DMS79 treated with DMSO at 0.1 percent for 48 hours (cell line): Measurements from ENCODE around the gene NDUFB1.

ENCODE experiments used
- DNase-seq: peaks from one replicate; lab custom pipeline; 2025; lab: John Stamatoyannopoulos, UW

Gene NDUFB1

GRCh38 chr14:92093320-92093719 is 28.2 kb downstream of the NDUFB1 start:
- no peak for DNase-seq

- DNase-seq = no peak
Measured at GRCh38 chr14:92088494-92088893, 33.0 kb downstream of the NDUFB1 start.

- DNase-seq = no peak
Measured at GRCh38 chr14:92074555-92074954, 47.0 kb downstream of the NDUFB1 start.
